WTC11 (cell line): ENCODE results near the gene SMIM12. TPM values are rescaled to one million over a fixed set of nuclear protein-coding genes. Genes with fewer than 3 reads are reported as not detected.

Experiments
- ATAC-seq: fragments of 200-7000 bp; cut with Tn5 transposase; 2 replicates; pipeline ENCODE4 v1.10.0; 2021; ENCODE audit warnings: mild to moderate bottlenecking, moderate library complexity
- CTCF ChIA-PET: fragments of 300-600 bp; sonication (Branson Sonifier 250); formaldehyde crosslinking; loops from one replicate; lab custom pipeline; 2021; ENCODE audit warnings: antibody characterized with exemption; lab: Charles Lee
- POLR2A ChIA-PET: fragments of 350-600 bp; sonication (Branson Sonifier 250); formaldehyde crosslinking; loops from one replicate; lab custom pipeline; 2021; ENCODE audit warnings: antibody characterized with exemption; lab: Charles Lee
- DNase-seq: peaks from one replicate; pipeline ENCODE4 v3.0.0; 2021; ENCODE audit warnings: low spot score
- H3K27ac Mint-ChIP-seq: 2 replicates; pipeline ENCODE4 v1.8.0; 2021; ENCODE audit warnings: mixed read lengths
- H3K27me3 Mint-ChIP-seq: 2 replicates; pipeline ENCODE4 v1.8.0; 2021; ENCODE audit warnings: low read depth, mild to moderate bottlenecking, moderate library complexity, mixed read lengths
- H3K36me3 Mint-ChIP-seq: 2 replicates; pipeline ENCODE4 v1.8.0; 2021; ENCODE audit warnings: mixed read lengths
- H3K4me1 Mint-ChIP-seq: 2 replicates; pipeline ENCODE4 v1.8.0; 2022; ENCODE audit warnings: mixed read lengths
- H3K4me3 Mint-ChIP-seq: 2 replicates; pipeline ENCODE4 v1.8.0; 2021; ENCODE audit warnings: mild to moderate bottlenecking, moderate library complexity, mixed read lengths
- H3K9me3 Mint-ChIP-seq: 2 replicates; pipeline ENCODE4 v1.8.0; 2021; ENCODE audit warnings: mixed read lengths
- AFF4 ChIP-seq: sonication (generic); formaldehyde crosslinking; IDR thresholded peaks from 2 replicates; pipeline ENCODE4 v1.8.1; 2023; ENCODE audit warnings: mild to moderate bottlenecking, missing genetic modification reagents, borderline replicate concordance
- AR ChIP-seq: fragments of 250-450 bp; sonication (Bioruptor Pico); IDR thresholded peaks from 2 replicates; pipeline ENCODE4 v1.9.0; 2021; ENCODE audit warnings: mild to moderate bottlenecking
- CREM ChIP-seq: sonication (generic); formaldehyde crosslinking; IDR thresholded peaks from 2 replicates; pipeline ENCODE4 v1.8.1; 2022; ENCODE audit warnings: mild to moderate bottlenecking, missing genetic modification reagents, moderate library complexity
- E2F5 ChIP-seq: sonication (generic); formaldehyde crosslinking; IDR thresholded peaks from 2 replicates; pipeline ENCODE4 v1.8.1; 2022; ENCODE audit warnings: mild to moderate bottlenecking, moderate library complexity, missing genetic modification reagents
- ERG ChIP-seq: fragments of 250-450 bp; sonication (Bioruptor Pico); IDR thresholded peaks from 2 replicates; pipeline ENCODE4 v1.8.0; 2021; ENCODE audit warnings: mild to moderate bottlenecking
- FOXK1 ChIP-seq: sonication (generic); formaldehyde crosslinking; IDR thresholded peaks from 2 replicates; pipeline ENCODE4 v1.8.0; 2022; ENCODE audit warnings: mild to moderate bottlenecking, moderate library complexity, missing genetic modification reagents
- IRF2 ChIP-seq: sonication (generic); formaldehyde crosslinking; IDR thresholded peaks from 2 replicates; pipeline ENCODE4 v1.8.0; 2022; ENCODE audit warnings: low read depth, missing genetic modification reagents, borderline replicate concordance
- NR2C2 ChIP-seq: sonication (generic); formaldehyde crosslinking; IDR thresholded peaks from 2 replicates; pipeline ENCODE4 v1.8.0; 2022; ENCODE audit warnings: mild to moderate bottlenecking, missing genetic modification reagents
- OVOL2 ChIP-seq: fragments of 250-450 bp; sonication (Bioruptor Pico); IDR thresholded peaks from 2 replicates; pipeline ENCODE4 v1.9.0; 2021; ENCODE audit warnings: mild to moderate bottlenecking, borderline replicate concordance
- RELA ChIP-seq: sonication (generic); formaldehyde crosslinking; IDR thresholded peaks from 2 replicates; pipeline ENCODE4 v1.8.1; 2022; ENCODE audit warnings: missing genetic modification reagents, mild to moderate bottlenecking, borderline replicate concordance
- RORB ChIP-seq: fragments of 250-450 bp; sonication (Bioruptor Pico); IDR thresholded peaks from 2 replicates; pipeline ENCODE4 v1.9.0; 2021; ENCODE audit warnings: mild to moderate bottlenecking
- SMAD4 ChIP-seq: sonication (generic); formaldehyde crosslinking; IDR thresholded peaks from 2 replicates; pipeline ENCODE4 v1.8.0; 2022; ENCODE audit warnings: mild to moderate bottlenecking, missing genetic modification reagents
- SOX15 ChIP-seq: fragments of 250-450 bp; sonication (Bioruptor Pico); IDR thresholded peaks from 2 replicates; pipeline ENCODE4 v1.9.0; 2021; ENCODE audit warnings: mild to moderate bottlenecking
- SP1 ChIP-seq: sonication (generic); formaldehyde crosslinking; conservative IDR thresholded peaks from 2 replicates; pipeline ENCODE4 v1.8.1; 2022; ENCODE audit warnings: missing genetic modification reagents
- TEAD4 ChIP-seq: sonication (generic); formaldehyde crosslinking; IDR thresholded peaks from 2 replicates; pipeline ENCODE4 v1.8.0; 2022; ENCODE audit warnings: mild to moderate bottlenecking, missing genetic modification reagents
- ZNF416 ChIP-seq: fragments of 250-450 bp; sonication (Bioruptor Pico); IDR thresholded peaks from 2 replicates; pipeline ENCODE4 v1.9.0; 2021; ENCODE audit warnings: mild to moderate bottlenecking, inconsistent platforms
- ZNF671 ChIP-seq: fragments of 250-450 bp; sonication (Bioruptor Pico); IDR thresholded peaks from 2 replicates; pipeline ENCODE4 v1.8.0; 2021; ENCODE audit warnings: mild to moderate bottlenecking
- total RNA-seq: library from RNA; stranded (reverse); gene quantifications from 3 replicates; pipeline ENCODE4 v1.2.3, GENCODE V29; 2021
- TF ChIP-seq, protein P1 (sequence below): sonication (generic); formaldehyde crosslinking; IDR thresholded peaks from 2 replicates; pipeline ENCODE4 v1.8.1; 2023; ENCODE audit warnings: mild to moderate bottlenecking, missing genetic modification reagents, moderate library complexity
- TF ChIP-seq, protein P2 (sequence below): fragments of 250-450 bp; sonication (Bioruptor Pico); IDR thresholded peaks from 2 replicates; pipeline ENCODE4 v1.9.0; 2021; ENCODE audit warnings: moderate library complexity, mild to moderate bottlenecking, inconsistent platforms, borderline replicate concordance

Gene SMIM12
- total RNA-seq, 1 experiment from 2014 or later, result 34.6 TPM

DNA sequence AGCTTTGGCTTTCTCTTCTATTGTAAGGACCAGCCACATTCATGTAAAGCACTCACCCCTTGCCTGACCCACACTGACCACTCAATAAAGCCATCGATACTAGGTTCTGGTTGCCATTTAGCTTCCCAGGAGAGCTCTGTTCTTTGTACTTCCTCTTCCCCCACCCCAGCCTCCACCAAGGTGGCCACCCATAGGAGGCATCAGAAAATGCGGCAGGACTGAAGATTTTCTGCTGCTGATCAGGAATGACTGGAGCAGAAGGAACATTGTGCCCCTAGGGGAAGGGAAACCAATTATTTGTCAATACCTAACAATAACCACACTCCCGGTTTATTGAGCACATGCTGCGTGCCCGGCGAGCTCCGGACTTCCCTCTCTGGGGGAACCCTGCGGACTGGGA, 5.2 kb upstream of the SMIM12 start:
- POLR2A ChIA-PET, result interaction anchor here (1.2 kb wide), 1 partner anchor 21 kb away, joined by 5 read pairs; no protein-coding TSS in a partner anchor

DNA sequence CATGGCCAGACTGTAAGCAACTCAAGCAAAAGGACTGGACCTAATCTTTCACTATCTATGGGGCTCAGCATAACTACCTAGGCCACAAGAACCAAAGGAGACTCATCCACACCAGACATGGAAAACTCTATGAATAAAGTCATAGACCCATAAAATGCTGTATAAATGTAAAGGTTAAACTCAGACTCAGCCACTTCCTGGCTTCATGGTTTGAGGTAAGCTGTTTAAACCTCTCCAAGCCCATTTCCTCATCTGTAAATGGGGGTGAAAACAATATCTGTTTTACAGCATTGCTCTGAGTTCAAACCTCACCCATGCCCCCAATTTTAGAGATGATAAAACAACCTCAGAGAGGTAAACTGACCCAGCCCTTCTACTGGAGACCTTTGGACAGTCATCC, 4.0 kb upstream of the SMIM12 start:
- POLR2A ChIA-PET, result no interaction called here
- CTCF ChIA-PET, result interaction anchor here (1.9 to 3.8 kb wide), 3 partner anchors 21 to 77 kb away, joined by 6 to 41 read pairs (median 7); no protein-coding TSS in a partner anchor
- ATAC-seq (no peak), DNase-seq (no peak)
- H3K36me3 Mint-ChIP-seq, result no peaks in the 10 kb centered on the region
- H3K4me1 Mint-ChIP-seq, result peaks cover 8% of the 10 kb centered on the region
- peaks cover 45% of the 10 kb centered on the region for H3K27me3 Mint-ChIP-seq
- 0 out of 2 replicates have a peak, but pooled peaks cover 2% of the 10 kb centered on the region for H3K9me3 Mint-ChIP-seq
- no peak overlapping the region for H3K4me3 Mint-ChIP-seq
- no peak overlapping the region for H3K27ac Mint-ChIP-seq
- TF ChIP-seq RELA (CRISPR knock-in tag) (no peak), ZNF671 (CRISPR knock-in tag) (no peak), NR2C2 (no peak), AFF4 (CRISPR knock-in tag) (no peak), SP1 (no peak), CREM (CRISPR knock-in tag) (no peak), TEAD4 (no peak), OVOL2 (CRISPR knock-in tag) (no peak)
- TF ChIP-seq, protein P1, sequence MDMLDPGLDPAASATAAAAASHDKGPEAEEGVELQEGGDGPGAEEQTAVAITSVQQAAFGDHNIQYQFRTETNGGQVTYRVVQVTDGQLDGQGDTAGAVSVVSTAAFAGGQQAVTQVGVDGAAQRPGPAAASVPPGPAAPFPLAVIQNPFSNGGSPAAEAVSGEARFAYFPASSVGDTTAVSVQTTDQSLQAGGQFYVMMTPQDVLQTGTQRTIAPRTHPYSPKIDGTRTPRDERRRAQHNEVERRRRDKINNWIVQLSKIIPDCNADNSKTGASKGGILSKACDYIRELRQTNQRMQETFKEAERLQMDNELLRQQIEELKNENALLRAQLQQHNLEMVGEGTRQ (CRISPR knock-in tag), result no peak

More for the DNA sequence above, 5.2 kb upstream of the SMIM12 start:
- TF ChIP-seq SOX15, result no peak
- TF ChIP-seq, protein P2, sequence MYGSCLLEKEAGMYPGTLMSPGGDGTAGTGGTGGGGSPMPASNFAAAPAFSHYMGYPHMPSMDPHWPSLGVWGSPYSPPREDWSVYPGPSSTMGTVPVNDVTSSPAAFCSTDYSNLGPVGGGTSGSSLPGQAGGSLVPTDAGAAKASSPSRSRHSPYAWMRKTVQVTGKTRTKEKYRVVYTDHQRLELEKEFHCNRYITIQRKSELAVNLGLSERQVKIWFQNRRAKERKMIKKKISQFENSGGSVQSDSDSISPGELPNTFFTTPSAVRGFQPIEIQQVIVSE (CRISPR knock-in tag), result no peak
- TF ChIP-seq ZNF416, result no peak
- TF ChIP-seq SMAD4, result no peak
- no peak for TF ChIP-seq TEAD4
- no peak for TF ChIP-seq E2F5 (CRISPR knock-in tag)
- TF ChIP-seq FOXK1 (CRISPR knock-in tag), result no peak
- TF ChIP-seq AR (CRISPR knock-in tag), result no peak
- no peak for TF ChIP-seq RORB
- TF ChIP-seq IRF2 (CRISPR knock-in tag), result no peak
- TF ChIP-seq, protein P1 (CRISPR knock-in tag), result no peak
- no peak for TF ChIP-seq ERG
- CTCF ChIA-PET, result interaction anchor here (0.8 to 3.8 kb wide), 5 partner anchors 12 to 79 kb away, joined by 3 to 70 read pairs (median 7); no protein-coding TSS in a partner anchor
- H3K27ac Mint-ChIP-seq, result no peak overlapping the region
- H3K27me3 Mint-ChIP-seq, result peaks cover 45% of the 10 kb centered on the region
- ATAC-seq (no peak), DNase-seq (no peak)
- H3K4me1 Mint-ChIP-seq, result 0 out of 2 replicates have a peak, but pooled peaks cover 2% of the 10 kb centered on the region
- no peaks in the 10 kb centered on the region for H3K9me3 Mint-ChIP-seq
- no peaks in the 10 kb centered on the region for H3K36me3 Mint-ChIP-seq
- H3K4me3 Mint-ChIP-seq, result peak overlapping the region; percentile 58
